T-helper 2 cell treated with Interferon-gamma antibody and Interleukin-4, amounts not matched to agents 5 μg/mL and 100 μg/mL, for 36 hours (primary cell): ENCODE data around the gene AQP6.

Source experiments
- DNase-seq: peaks from one replicate; pipeline ENCODE4 v3.0.0; 2021; ENCODE audit warnings: low spot score
- H3K27ac Mint-ChIP-seq: one replicate; pipeline ENCODE4 v1.8.0; 2021; ENCODE audit warnings: mild to moderate bottlenecking, mixed read lengths
- H3K27me3 Mint-ChIP-seq: one replicate; pipeline ENCODE4 v1.8.0; 2021; ENCODE audit warnings: low read depth, mixed read lengths
- H3K36me3 Mint-ChIP-seq: one replicate; pipeline ENCODE4 v1.8.0; 2021; ENCODE audit warnings: low read depth, mixed read lengths
- H3K4me1 Mint-ChIP-seq: one replicate; pipeline ENCODE4 v1.8.0; 2021; ENCODE audit warnings: low read depth, mixed read lengths
- H3K4me3 Mint-ChIP-seq: one replicate; pipeline ENCODE4 v1.8.0; 2022; ENCODE audit warnings: mild to moderate bottlenecking, moderate library complexity, mixed read lengths
- H3K9me3 Mint-ChIP-seq: one replicate; pipeline ENCODE4 v1.8.0; 2021; ENCODE audit warnings: mixed read lengths

AQP6 gene

GRCh38 chr12:49937639-49938300 lies 35.0 kb upstream of the AQP6 start:
- no peak overlapping the region for H3K4me3 Mint-ChIP-seq
- no peak overlapping the region for H3K27ac Mint-ChIP-seq
- H3K4me1 Mint-ChIP-seq: peaks cover 4% of the 10 kb centered on the region
- no peaks in the 10 kb centered on the region for H3K36me3 Mint-ChIP-seq
- H3K9me3 Mint-ChIP-seq: no peaks in the 10 kb centered on the region
- H3K27me3 Mint-ChIP-seq: peaks cover 3% of the 10 kb centered on the region
- DNase-seq: no peak

- Mint-ChIP-seq H3K4me3 (no peak overlapping the region), H3K27me3 (peaks cover 3% of the 10 kb centered on the region), H3K4me1 (peaks cover 8% of the 10 kb centered on the region), H3K36me3 (no peaks in the 10 kb centered on the region), H3K9me3 (no peaks in the 10 kb centered on the region), H3K27ac (no peak overlapping the region)
- no peak for DNase-seq
Observed at GRCh38 chr12:49939307-49939706, 33.4 kb upstream of the AQP6 start.

- H3K27ac Mint-ChIP-seq: no peak overlapping the region
- DNase-seq: no peak
- H3K36me3 Mint-ChIP-seq: no peaks in the 10 kb centered on the region
- no peak overlapping the region for H3K4me3 Mint-ChIP-seq
- H3K9me3 Mint-ChIP-seq: no peaks in the 10 kb centered on the region
- H3K4me1 Mint-ChIP-seq: peaks cover 11% of the 10 kb centered on the region
- peaks cover 3% of the 10 kb centered on the region for H3K27me3 Mint-ChIP-seq
Observed at GRCh38 chr12:49939707-49940106, 33.0 kb upstream of the AQP6 start.

- DNase-seq: no peak
- Mint-ChIP-seq H3K4me3 (no peak overlapping the region), H3K4me1 (peaks cover 26% of the 10 kb centered on the region), H3K9me3 (no peaks in the 10 kb centered on the region), H3K27ac (no peak overlapping the region), H3K27me3 (no peaks in the 10 kb centered on the region), H3K36me3 (no peaks in the 10 kb centered on the region)
Observed at GRCh38 chr12:49941556-49942511, 30.9 kb upstream of the AQP6 start.

- Mint-ChIP-seq H3K9me3 (no peaks in the 10 kb centered on the region), H3K4me3 (peak overlapping the region; percentile 17), H3K36me3 (no peaks in the 10 kb centered on the region), H3K4me1 (peaks cover 26% of the 10 kb centered on the region), H3K27me3 (no peaks in the 10 kb centered on the region), H3K27ac (no peak overlapping the region)
- DNase-seq: no peak
Observed at GRCh38 chr12:49942512-49942893, 30.2 kb upstream of the AQP6 start.

GRCh38 chr12:49942921-49943624 lies 29.7 kb upstream of the AQP6 start:
- peaks cover 26% of the 10 kb centered on the region for H3K4me1 Mint-ChIP-seq
- DNase-seq: no peak
- H3K27me3 Mint-ChIP-seq: no peaks in the 10 kb centered on the region
- H3K9me3 Mint-ChIP-seq: no peaks in the 10 kb centered on the region
- no peaks in the 10 kb centered on the region for H3K36me3 Mint-ChIP-seq
- H3K27ac Mint-ChIP-seq: peak overlapping the region; percentile 37
- peak overlapping the region; percentile 17 for H3K4me3 Mint-ChIP-seq

- peaks cover 26% of the 10 kb centered on the region for H3K4me1 Mint-ChIP-seq
- H3K4me3 Mint-ChIP-seq: no peak overlapping the region
- H3K9me3 Mint-ChIP-seq: no peaks in the 10 kb centered on the region
- no peaks in the 10 kb centered on the region for H3K27me3 Mint-ChIP-seq
- H3K36me3 Mint-ChIP-seq: no peaks in the 10 kb centered on the region
- DNase-seq: no peak
- H3K27ac Mint-ChIP-seq: no peak overlapping the region
Observed at GRCh38 chr12:49943625-49943960, 29.2 kb upstream of the AQP6 start.

GRCh38 chr12:49944046-49944445 lies 28.7 kb upstream of the AQP6 start:
- peaks cover 26% of the 10 kb centered on the region for H3K4me1 Mint-ChIP-seq
- H3K9me3 Mint-ChIP-seq: no peaks in the 10 kb centered on the region
- H3K27me3 Mint-ChIP-seq: no peaks in the 10 kb centered on the region
- no peak overlapping the region for H3K27ac Mint-ChIP-seq
- no peak for DNase-seq
- no peak overlapping the region for H3K4me3 Mint-ChIP-seq
- no peaks in the 10 kb centered on the region for H3K36me3 Mint-ChIP-seq

GRCh38 chr12:49944718-49945117 lies 28.0 kb upstream of the AQP6 start:
- H3K4me1 Mint-ChIP-seq: peaks cover 26% of the 10 kb centered on the region
- DNase-seq: no peak
- H3K4me3 Mint-ChIP-seq: peak overlapping the region; percentile 90
- H3K9me3 Mint-ChIP-seq: no peaks in the 10 kb centered on the region
- H3K36me3 Mint-ChIP-seq: no peaks in the 10 kb centered on the region
- no peaks in the 10 kb centered on the region for H3K27me3 Mint-ChIP-seq
- peak overlapping the region; percentile 19 for H3K27ac Mint-ChIP-seq

- H3K27me3 Mint-ChIP-seq: no peaks in the 10 kb centered on the region
Observed at GRCh38 chr12:49945394-49946080, 27.2 kb upstream of the AQP6 start.

GRCh38 chr12:49946086-49946485 lies 26.7 kb upstream of the AQP6 start:
- no peak overlapping the region for H3K27ac Mint-ChIP-seq

More at GRCh38 chr12:49945394-49946080, 27.2 kb upstream of the AQP6 start:
- H3K4me3 Mint-ChIP-seq: peak overlapping the region; percentile 90
- H3K4me1 Mint-ChIP-seq: peaks cover 26% of the 10 kb centered on the region
- H3K27ac Mint-ChIP-seq: peak overlapping the region; percentile 96
- no peaks in the 10 kb centered on the region for H3K36me3 Mint-ChIP-seq
- DNase-seq: peak; percentile 86
- H3K9me3 Mint-ChIP-seq: no peaks in the 10 kb centered on the region

GRCh38 chr12:49946497-49946896 lies 26.2 kb upstream of the AQP6 start:
- Mint-ChIP-seq H3K27ac (no peak overlapping the region), H3K4me1 (peaks cover 26% of the 10 kb centered on the region), H3K27me3 (no peaks in the 10 kb centered on the region), H3K36me3 (no peaks in the 10 kb centered on the region), H3K4me3 (no peak overlapping the region), H3K9me3 (no peaks in the 10 kb centered on the region)
- no peak for DNase-seq

More at GRCh38 chr12:49946086-49946485, 26.7 kb upstream of the AQP6 start:
- Mint-ChIP-seq H3K4me3 (peak overlapping the region; percentile 90), H3K4me1 (peaks cover 26% of the 10 kb centered on the region), H3K27me3 (no peaks in the 10 kb centered on the region), H3K36me3 (no peaks in the 10 kb centered on the region), H3K9me3 (no peaks in the 10 kb centered on the region)
- DNase-seq: no peak

GRCh38 chr12:49947593-49948226 lies 25.0 kb upstream of the AQP6 start:
- peaks cover 22% of the 10 kb centered on the region for H3K4me1 Mint-ChIP-seq
- no peak overlapping the region for H3K4me3 Mint-ChIP-seq
- no peaks in the 10 kb centered on the region for H3K36me3 Mint-ChIP-seq
- no peaks in the 10 kb centered on the region for H3K27me3 Mint-ChIP-seq
- H3K27ac Mint-ChIP-seq: no peak overlapping the region
- no peak for DNase-seq
- no peaks in the 10 kb centered on the region for H3K9me3 Mint-ChIP-seq
